Lower leg skin (tissue), 4 donors: ENCODE measurements around the gene B4GALT3. TPM values are rescaled to one million over a fixed set of nuclear protein-coding genes. Genes with fewer than 3 reads are reported as not detected.

Source experiments
- DNase-seq, 2 donors: peaks; one replicate each; pipeline ENCODE4 v3.0.0-alpha.2; 2019; ENCODE audit warnings: low spot score in 2 of 2
- H3K4me3 ChIP-seq: fragments of 200-600 bp; sonication (generic); 2 replicates; pipeline ENCODE4 v1.5.1; 2017; ENCODE audit warnings: mild to moderate bottlenecking, low read depth; ENCODE audit not compliant: poor library complexity, severe bottlenecking
- CTCF ChIP-seq, 3 donors: fragments of 450-650 bp; IDR thresholded peaks; one replicate each; pipeline ENCODE4 v1.5.1; 2016; ENCODE audit warnings: antibody characterized with exemption in 3 of 3, mild to moderate bottlenecking in 3 of 3, moderate library complexity in 2 of 3
- POLR2A ChIP-seq, 2 donors: fragments of 450-650 bp; IDR thresholded peaks; one replicate each; pipeline ENCODE4 v1.6.1; 2016 to 2017; ENCODE audit warnings: antibody characterized with exemption in 2 of 2, mild to moderate bottlenecking in 1 of 2, moderate library complexity in 1 of 2
- WGBS, 2 donors: methylation state at CpG; one replicate each; pipeline ENCODE4 v1.1.5; 2018; 5-methylcytosine and 5-hydroxymethylcytosine counted together
- intact Hi-C: fragments of 100-400 bp; cut with DNase I; formaldehyde crosslinking; loops from one replicate; pipeline ENCODE4 v1.15.0; 2023; ENCODE audit warnings: low total_unique reads
- total RNA-seq, 4 donors: library from RNA; depleted of rRNA; stranded (reverse); fragments of >200 nt; gene quantifications; one replicate each; pipeline ENCODE4 v1.1.0, GENCODE V29; 2016

The B4GALT3 gene
- total RNA-seq, 4 donors from 2014 or later: 40.9 to 49.9 (median 44.0) TPM

GRCh38 chr1:161199506-161200139 is 22.3 kb upstream of the B4GALT3 start:
- H3K4me3 ChIP-seq: no peak overlapping the region
- 30 to 37% methylated on average over 5 of the region's 5 CpGs for WGBS, 2 donors
- TF ChIP-seq POLR2A (IDR thresholded peaks at IDR 0.05) (no peak), CTCF (IDR thresholded peaks at IDR 0.05) (no peak)
- DNase-seq: peak in 1 of 2 donors; percentile 83
- intact Hi-C loops: no loop called here

GRCh38 chr1:161198897-161199431 is 21.7 kb upstream of the B4GALT3 start, which contains the start of gene ADAMTS4:
ADAMTS4 (minus strand) TSS chr1:161199054; CDS start chr1:161198627, 427 bp downstream.
- TF ChIP-seq CTCF (IDR thresholded peaks at IDR 0.05) (no peak), POLR2A (IDR thresholded peaks at IDR 0.05) (no peak)
- H3K4me3 ChIP-seq: peak within 1 kb of the TSS; percentile 24
- peak; percentile 62 to 92 for DNase-seq
- intact Hi-C loops: no loop called here
- 16 to 17% methylated on average over 11 of the region's 11 CpGs for WGBS, 2 donors

GRCh38 chr1:161198194-161198896 is 21.0 kb upstream of the B4GALT3 start:
- 8 to 11% methylated on average over 14 to 18 of the region's 20 CpGs for WGBS, 2 donors
- intact Hi-C loops: no loop called here
- TF ChIP-seq CTCF (IDR thresholded peaks at IDR 0.05) (no peak), POLR2A (IDR thresholded peaks at IDR 0.05) (no peak)
- H3K4me3 ChIP-seq: peak overlapping the region; percentile 24
- DNase-seq: peak; percentile 64 to 93

GRCh38 chr1:161197560-161198193 is 20.4 kb upstream of the B4GALT3 start:
- 18 to 44% methylated on average over 9 to 11 of the region's 11 CpGs for WGBS, 2 donors
- peak overlapping the region; percentile 2 for H3K4me3 ChIP-seq
- peak in 1 of 2 donors; percentile 76 for DNase-seq
- TF ChIP-seq POLR2A (IDR thresholded peaks at IDR 0.05) (no peak), CTCF (IDR thresholded peaks at IDR 0.05) (no peak)
- intact Hi-C loops: no loop called here

GRCh38 chr1:161196521-161197451 is 19.5 kb upstream of the B4GALT3 start:
- WGBS, 2 donors: 61 to 63% methylated on average over 24 to 27 of the region's 27 CpGs
- DNase-seq: peak in 1 of 2 donors; percentile 90
- peak overlapping the region; percentile 2 for H3K4me3 ChIP-seq
- TF ChIP-seq POLR2A (IDR thresholded peaks at IDR 0.05) (no peak), CTCF (IDR thresholded peaks at IDR 0.05) (no peak)
- intact Hi-C loops: no loop called here
